Activated CD4-positive, alpha-beta T cell treated with anti-CD3 and anti-CD28 coated beads for 1 hour (primary cell): Measurements from ENCODE around the gene TFB1M.
"Not testable (repeated sequence)": the region's sequence is repeated elsewhere in the genome, so short reads cannot be mapped to it uniquely, and the experiment has no call there.

Source experiments
- DNase-seq: peaks from one replicate; pipeline ENCODE4 v3.0.0-alpha.2; 2020

Gene TFB1M

GRCh38 chr6:155314092-155314772 lies at the start of gene TFB1M:
TFB1M (minus strand) TSS chr6:155314484; CDS start chr6:155314428, 56 bp downstream.
- peak; percentile 97 for DNase-seq

DNA sequence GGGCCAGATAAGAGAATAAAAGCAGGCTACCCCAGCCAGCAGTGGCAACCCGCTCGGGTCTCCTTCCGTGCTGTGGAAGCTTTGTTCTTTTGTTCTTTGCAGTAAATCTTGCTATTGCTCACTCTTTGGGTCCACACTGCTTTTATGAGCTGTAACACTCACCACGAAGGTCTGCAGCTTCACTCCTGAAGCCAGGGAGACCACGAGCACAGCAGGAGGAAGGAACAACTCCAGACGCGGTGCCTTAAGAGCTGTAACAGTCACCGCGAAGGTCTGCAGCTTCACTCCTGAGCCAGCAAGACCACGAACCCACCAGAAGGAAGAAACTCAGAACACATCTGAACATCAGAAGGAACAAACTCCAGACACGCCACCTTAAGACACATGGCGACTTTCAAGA lies 49.7 kb upstream of the TFB1M start:
- not testable (repeated sequence) for DNase-seq

DNA sequence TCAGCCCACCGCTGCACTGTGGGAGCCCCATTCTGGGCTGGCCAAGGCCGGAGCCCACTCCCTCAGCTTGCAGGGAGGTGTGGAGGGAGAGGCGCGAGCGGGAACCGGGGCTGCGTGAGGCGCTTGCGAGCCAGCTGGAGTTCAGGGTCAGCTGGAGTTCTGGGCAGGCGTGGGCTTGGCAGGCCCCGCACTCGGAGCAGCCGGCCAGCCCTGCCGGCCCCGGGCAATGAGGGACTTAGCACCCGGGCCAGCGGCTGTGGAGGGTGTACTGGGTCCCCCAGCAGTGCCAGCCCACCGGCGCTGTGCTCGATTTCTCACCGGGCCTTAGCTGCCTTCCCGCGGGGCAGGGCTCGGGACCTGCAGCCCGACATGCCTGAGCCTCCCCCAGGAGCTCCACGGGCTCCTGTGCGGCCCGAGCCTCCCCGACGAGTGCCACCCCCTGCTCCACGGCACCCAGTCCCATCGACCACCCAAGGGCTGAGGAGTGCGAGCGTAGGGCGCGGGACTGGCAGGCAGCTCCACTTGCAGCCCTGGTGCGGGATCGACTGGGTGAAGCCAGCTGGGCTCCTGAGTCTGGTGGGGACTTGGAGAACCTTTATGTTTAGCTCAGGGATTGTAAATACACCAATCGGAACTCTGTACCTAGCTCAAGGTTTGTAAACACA lies 48.8 kb upstream of the TFB1M start:
- DNase-seq = not testable (repeated sequence)

DNA sequence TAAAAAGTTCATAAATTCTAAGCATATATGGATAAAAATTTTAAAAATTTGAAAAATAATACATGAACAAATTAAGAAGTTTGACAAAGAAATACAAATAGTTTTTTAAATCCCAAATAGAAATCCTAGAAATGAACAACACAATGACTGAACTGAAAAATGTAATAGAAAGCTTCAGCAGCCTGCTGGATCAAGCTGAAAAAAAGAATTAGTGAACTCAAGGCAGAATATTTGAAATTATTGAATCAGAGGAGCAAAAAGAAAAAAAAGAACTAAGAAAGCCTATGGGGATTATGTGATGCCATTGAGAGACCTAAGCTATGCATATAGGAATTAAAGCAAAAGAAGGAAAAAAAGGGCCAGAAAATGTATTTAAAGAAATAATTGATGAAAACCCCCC lies 39.9 kb upstream of the TFB1M start:
- DNase-seq = no peak

DNA sequence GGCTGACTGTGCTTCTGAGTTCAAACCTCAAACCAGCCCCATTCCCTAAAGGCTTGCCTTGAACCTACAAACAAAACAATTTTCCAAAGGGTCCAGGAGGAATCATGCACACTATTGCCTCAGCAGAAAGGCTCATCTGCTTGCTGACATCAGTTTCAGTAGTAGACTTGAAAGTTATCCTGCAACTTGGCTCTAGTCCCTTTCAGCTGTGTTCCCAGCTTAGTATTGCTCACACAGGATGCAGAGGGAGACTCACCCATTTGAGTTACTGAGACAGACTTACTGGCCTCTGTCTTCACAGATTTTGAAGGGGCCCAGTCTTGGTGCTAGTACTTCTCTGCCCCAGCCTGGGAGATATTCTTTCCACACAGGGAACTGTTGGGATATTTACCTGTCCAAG lies 38.5 kb upstream of the TFB1M start:
- no peak for DNase-seq

GRCh38 chr6:155352130-155352420 lies 37.8 kb upstream of the TFB1M start:
- DNase-seq = no peak

DNA sequence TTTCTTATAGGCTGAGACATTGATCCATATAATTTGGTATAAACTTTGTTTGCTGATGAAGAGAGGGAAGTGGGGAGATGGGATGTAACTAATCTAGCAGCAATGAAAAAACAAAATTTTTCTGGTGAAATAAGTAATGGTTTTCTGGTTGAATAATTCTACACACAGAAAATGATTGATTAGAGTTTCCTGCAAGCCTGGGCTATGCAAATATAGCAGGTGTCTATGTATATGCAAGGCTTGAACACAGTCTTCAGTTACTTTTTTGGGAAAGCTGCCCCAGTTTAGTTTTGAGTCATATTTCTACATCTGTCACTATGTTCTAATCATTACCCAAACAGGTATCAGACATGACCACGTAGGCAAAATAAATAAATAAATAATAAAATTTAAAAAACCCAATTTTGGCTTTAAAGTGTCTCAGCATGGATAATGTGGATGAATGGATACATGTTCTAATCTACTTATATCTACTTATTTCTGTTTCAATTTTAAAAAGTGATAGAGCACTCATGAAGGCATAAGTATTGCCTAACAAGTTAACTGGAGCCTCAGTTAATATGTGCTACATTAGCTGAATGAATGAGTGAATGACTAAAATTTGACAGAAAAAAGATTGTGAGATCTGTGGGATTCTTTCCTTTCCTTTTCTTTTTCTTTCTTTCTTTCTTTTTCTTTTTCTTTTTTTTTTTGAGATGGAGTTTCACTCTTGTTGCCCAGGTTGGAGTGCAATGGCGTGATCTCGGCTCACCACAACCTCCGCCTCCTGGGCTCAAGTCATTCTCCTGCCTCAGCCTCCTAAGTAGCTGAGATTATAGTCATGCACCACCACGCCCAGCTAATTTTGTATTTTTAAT lies 37.2 kb upstream of the TFB1M start:
- DNase-seq = no peak

GRCh38 chr6:155349956-155350355 lies 35.7 kb upstream of the TFB1M start:
- no peak for DNase-seq

DNA sequence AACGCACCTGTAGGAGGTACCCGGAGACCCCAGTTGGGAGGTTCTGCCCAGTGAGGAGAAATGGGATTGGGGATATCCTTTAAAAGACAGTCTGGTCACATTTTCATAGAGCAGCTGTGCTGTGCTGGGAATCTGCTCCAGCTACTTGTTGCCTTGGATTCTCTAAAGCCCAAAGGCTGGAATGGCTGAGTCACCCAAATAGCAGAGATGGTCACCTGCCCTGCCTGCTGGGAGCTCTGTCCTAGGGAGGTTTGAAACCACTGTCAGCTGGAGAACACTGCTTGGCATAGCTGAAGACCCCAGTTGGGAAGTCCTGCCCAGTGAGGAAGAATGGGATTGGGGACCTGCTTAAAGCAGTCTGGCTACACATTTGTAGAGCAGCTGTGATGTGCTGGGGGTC lies 34.8 kb upstream of the TFB1M start:
- DNase-seq = no peak

DNA sequence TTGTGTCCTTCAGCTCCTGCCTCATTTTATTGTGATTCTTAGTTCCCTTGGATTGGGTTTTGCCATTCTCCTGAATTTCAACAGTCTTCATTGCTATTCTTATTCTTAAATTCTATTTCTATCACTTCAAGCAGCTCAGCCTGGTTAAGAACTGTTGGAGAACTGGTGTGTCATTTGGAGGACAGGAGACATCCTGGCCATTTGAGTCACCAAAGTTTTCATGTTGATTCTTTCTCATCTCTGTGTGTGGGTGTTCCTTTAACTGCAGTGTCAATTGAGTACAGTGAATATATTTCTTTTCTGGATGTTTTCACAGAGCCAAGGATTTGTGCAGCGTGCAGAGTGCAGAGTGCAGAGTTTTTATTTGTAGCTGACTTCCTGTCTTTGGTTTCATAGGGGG lies 33.5 kb upstream of the TFB1M start:
- DNase-seq = no peak

- DNase-seq = no peak
Measured at GRCh38 chr6:155346957-155347356, 32.7 kb upstream of the TFB1M start.

GRCh38 chr6:155344341-155345006 lies 30.2 kb upstream of the TFB1M start:
- no peak for DNase-seq

DNA sequence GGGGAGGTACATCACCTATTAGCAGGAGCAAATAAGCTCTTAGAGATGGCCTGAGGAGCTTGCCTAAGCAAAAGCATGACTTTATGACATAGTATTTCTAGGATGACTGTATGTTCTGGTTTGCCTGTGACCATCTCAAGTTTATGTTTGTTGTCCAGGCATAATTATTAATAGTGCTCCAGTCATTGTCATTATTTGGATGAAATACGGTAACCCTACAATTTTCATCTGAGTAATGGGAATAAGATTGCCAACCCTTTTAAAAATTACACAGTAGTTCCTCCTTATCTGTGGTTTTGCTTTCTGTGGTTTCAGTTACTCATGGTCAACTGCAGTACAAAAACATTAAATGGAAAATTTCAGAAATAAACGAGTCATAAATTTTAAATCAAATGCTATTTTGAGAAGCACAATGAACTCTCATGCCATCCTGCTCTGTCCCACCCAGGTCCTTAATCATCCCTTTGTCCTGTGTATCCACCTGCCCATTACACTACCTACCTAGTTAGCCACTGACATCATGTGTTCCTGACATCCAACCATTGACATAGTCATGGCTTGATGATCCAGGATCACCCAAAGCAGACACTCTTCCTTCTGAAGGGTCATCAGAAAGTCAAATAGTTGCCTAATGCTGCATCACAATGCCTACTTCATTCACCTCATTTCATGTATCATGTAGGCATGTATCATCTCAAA lies 27.0 kb upstream of the TFB1M start:
- DNase-seq = no peak

- no peak for DNase-seq
Measured at GRCh38 chr6:155340464-155341129, 26.3 kb upstream of the TFB1M start.

DNA sequence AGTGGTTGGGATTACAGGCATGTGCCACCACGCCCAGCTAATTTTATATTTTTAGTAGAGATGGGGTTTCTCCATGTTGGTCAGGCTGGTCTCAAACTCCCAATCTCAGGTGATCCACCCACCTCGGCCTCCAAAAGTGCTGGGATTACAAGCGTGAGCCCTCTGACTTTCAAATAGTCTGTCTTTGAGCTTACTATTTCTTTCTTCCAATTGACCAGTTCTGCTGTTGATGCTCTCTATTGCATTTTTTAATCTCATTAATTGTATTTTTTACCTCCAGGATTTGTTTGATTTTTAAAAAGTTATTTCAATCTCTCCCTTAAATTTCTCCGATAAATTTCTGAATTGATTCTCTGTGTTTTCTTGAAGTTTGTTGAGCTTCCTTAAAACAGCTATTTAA lies 25.6 kb upstream of the TFB1M start:
- DNase-seq = not testable (repeated sequence)

DNA sequence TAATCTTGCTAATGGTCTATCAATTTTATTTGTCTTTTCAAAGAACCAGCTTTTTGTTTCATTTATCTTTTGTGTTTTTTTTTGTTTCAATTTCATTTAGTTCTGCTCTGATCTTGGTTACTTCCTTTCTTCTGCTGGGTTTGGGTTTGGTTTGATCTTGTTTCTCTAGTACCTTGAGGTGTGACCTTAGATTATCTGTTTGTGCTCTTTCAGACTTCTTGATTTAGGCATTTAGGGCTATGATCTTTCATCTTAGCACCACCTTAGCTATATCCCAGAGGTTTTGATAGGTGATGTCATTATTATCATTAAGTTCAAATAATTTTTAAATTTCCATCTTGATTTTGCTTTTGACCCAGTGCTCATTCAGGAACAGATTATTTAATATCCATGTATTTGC lies 24.0 kb upstream of the TFB1M start:
- not testable (repeated sequence) for DNase-seq

- no peak for DNase-seq
Measured at GRCh38 chr6:155335265-155335664, 21.0 kb upstream of the TFB1M start.

DNA sequence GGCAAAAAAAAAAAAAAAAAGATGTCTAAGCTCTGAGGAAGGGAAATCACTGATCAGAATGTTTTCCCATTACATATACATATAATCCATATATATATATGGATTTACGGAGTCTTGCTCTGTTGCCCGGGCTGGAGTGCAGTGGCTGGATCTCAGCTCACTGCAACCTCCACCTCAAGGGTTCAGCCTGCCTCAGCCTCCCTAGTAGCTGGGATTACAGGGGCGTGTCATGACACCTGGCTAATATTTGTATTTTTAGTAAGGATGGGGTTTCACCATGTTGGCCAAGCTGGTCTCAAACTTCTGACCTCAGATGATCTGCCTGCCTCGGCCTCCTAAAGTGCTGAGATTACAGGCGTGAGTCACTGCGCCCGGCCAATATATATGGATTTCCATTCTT lies 19.8 kb upstream of the TFB1M start:
- DNase-seq = not testable (repeated sequence)

- no peak for DNase-seq
Measured at GRCh38 chr6:155333414-155333813, 19.1 kb upstream of the TFB1M start.

GRCh38 chr6:155330922-155331321 lies 16.6 kb upstream of the TFB1M start:
- no peak for DNase-seq

DNA sequence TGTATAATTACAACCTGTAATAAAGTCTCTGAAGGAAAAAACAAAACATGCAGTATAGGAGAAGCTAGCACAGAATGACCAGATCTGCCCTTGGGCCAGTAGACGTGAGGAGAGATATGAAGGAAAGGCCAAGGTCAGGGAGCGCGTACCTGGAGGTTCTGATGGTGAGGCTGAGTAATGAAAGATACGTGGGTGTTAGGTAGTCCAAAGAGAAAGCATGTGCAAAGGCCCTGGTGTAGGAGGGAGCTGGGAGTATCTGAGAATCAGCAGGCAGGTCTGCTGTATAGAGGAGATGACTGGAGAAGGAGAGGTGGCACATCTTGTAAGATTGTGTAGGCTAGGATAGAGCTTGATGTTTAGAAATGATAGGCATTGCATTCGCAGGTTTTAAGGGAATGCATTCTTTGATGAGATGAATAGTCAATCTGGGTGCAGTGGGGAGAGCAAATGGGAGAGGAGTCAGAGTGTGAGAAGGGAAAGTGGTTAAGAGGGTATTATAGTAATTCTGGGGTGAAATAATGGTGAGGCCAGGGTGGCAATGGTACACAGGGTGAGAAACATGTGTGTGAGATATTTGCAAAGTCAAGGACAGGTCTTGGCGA lies 15.9 kb upstream of the TFB1M start:
- no peak for DNase-seq
